HG02678 (cell line): ENCODE measurements around the gene XBP1.
"Not testable (repeated sequence)": the region's sequence is repeated elsewhere in the genome, so short reads cannot be mapped to it uniquely, and the experiment has no call there.

Experiments
- ATAC-seq: cut with Tn5 transposase; IDR thresholded peaks from one replicate; pipeline ENCODE4 v1.9.1; 2021; ENCODE audit warnings: mild to moderate bottlenecking, moderate library complexity; ENCODE audit not compliant: unreplicated experiment

Gene XBP1

GRCh38 chr22:28819253-28820096 lies 19.1 kb upstream of the XBP1 start:
- peak; percentile 50 for ATAC-seq

- no peak for ATAC-seq
These were observed 17.8 kb upstream of the XBP1 start for GRCh38 chr22:28817919-28818859.

- no peak for ATAC-seq
These were observed 16.7 kb upstream of the XBP1 start for GRCh38 chr22:28817064-28817463.

GRCh38 chr22:28815729-28816128 lies 15.4 kb upstream of the XBP1 start:
- ATAC-seq: no peak

- ATAC-seq: no peak
These were observed 14.7 kb upstream of the XBP1 start for GRCh38 chr22:28815111-28815510.

- ATAC-seq: no peak
These were observed 13.6 kb upstream of the XBP1 start for GRCh38 chr22:28813772-28814518.

- ATAC-seq: no peak
These were observed 12.1 kb upstream of the XBP1 start for GRCh38 chr22:28812516-28812915.

- ATAC-seq: no peak
These were observed 10.6 kb upstream of the XBP1 start for GRCh38 chr22:28810821-28811491.

- no peak for ATAC-seq
These were observed 8.5 kb upstream of the XBP1 start for GRCh38 chr22:28808716-28809355.

- not testable (repeated sequence) for ATAC-seq
These were observed 5.1 kb upstream of the XBP1 start for GRCh38 chr22:28805426-28805825.

GRCh38 chr22:28802595-28803123 lies 2.3 kb upstream of the XBP1 start:
- ATAC-seq: no peak

GRCh38 chr22:28801845-28802594 lies 1.7 kb upstream of the XBP1 start:
- ATAC-seq: no peak

- ATAC-seq: peak; percentile 29
These were observed 612 bp downstream of the XBP1 start for GRCh38 chr22:28799606-28800307.

GRCh38 chr22:28798810-28799605 lies 1.4 kb downstream of the XBP1 start:
- no peak for ATAC-seq

- ATAC-seq: no peak
These were observed 4.2 kb downstream of the XBP1 start for GRCh38 chr22:28795932-28796856.

- no peak for ATAC-seq
These were observed 5.2 kb downstream of the XBP1 start for GRCh38 chr22:28795071-28795693.
